ENCODE data around the gene NCK2. TPM values are rescaled to one million over a fixed set of nuclear protein-coding genes. Genes with fewer than 3 reads are reported as not detected.
A peak's percentile ranks its signal among the peaks of the same experiment; 100 is the strongest.

NCK2 gene
- total RNA-seq: 10 to 100 TPM; 71.6 to 79.1 (median 73.5) TPM

- H3K9me3 Mint-ChIP-seq: peaks cover 3% of the 10 kb centered on the region
- ATAC-seq (peak; percentile 6), DNase-seq (peak; percentile 22)
- H3K4me1 Mint-ChIP-seq (ENCODE audit: low read depth): peaks cover 83% of the 10 kb centered on the region
- peak within 1 kb of the TSS; percentile 97 for H3K4me3 Mint-ChIP-seq
- no peaks in the 10 kb centered on the region for H3K27me3 Mint-ChIP-seq (ENCODE audit: low read depth)
- H3K36me3 Mint-ChIP-seq (ENCODE audit: insufficient read depth): peaks cover 15% of the 10 kb centered on the region
Measured at GRCh38 chr2:105744909-105745853, at the start of gene NCK2. TSS of gene NCK2 (plus strand) at chr2:105744912. CDS start at chr2:105855064, 110,152 bp downstream.

DNA sequence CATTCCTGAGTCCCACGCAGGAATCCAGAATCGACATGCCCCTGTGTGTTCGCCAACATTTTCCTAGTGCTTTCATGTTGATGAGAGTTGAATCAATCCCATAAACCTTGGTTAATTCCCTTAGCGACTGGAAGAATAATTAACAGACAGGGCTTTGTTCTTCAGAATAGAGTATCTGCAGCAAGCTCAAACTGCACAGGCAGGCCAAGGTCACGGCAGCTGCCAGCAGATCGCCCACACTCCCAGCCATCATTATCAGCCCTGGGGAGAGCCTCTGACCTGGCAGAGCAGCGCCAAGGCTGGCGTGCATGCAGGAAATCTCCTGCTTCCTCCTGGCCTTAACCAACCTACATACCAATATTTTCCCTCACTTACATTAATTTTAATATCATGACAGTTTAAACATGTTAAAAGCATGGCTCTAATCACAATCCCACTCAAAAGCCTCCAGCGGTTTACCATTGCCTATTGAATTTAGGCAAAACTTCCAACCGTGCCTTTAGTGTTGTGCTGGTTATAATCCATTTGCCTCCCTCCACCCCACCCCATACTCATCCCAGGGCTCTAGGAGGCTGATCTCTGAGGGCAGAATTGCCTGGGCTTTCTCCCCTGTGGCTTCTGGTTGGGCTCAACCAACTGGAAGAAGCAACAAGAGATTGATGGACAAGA, 46.8 kb upstream of the NCK2 start:
- no peak for ATAC-seq
- Mint-ChIP-seq H3K36me3 (ENCODE audit: insufficient read depth) (no peaks in the 10 kb centered on the region), H3K9me3 (no peaks in the 10 kb centered on the region), H3K4me1 (ENCODE audit: low read depth) (no peaks in the 10 kb centered on the region), H3K4me3 (no peak overlapping the region), H3K27me3 (ENCODE audit: low read depth) (peaks cover 4% of the 10 kb centered on the region)
- no peak for DNase-seq

DNA sequence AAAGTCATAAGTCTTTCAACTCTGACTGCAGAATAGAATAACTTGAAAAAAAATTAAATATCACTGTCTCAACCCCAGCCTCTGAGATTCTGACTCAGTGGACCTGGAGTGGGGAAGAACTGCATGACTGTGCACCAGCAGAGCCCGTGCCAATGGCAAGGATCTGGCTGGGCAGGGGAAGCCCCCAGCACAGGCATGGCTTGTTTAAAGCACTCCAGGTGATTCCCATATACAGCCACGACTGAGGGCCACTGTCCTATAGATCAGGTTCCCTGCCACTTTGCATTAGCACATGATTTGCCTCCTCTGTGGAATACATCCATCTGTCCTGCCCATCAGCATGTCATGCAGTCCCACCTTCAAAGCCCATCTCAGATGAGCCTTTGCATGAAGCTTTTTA, 45.9 kb upstream of the NCK2 start:
- Mint-ChIP-seq H3K27me3 (ENCODE audit: low read depth) (peaks cover 4% of the 10 kb centered on the region), H3K4me1 (ENCODE audit: low read depth) (no peaks in the 10 kb centered on the region), H3K9me3 (no peaks in the 10 kb centered on the region), H3K4me3 (no peak overlapping the region), H3K36me3 (ENCODE audit: insufficient read depth) (no peaks in the 10 kb centered on the region)
- ATAC-seq (no peak), DNase-seq (no peak)

- no peaks in the 10 kb centered on the region for H3K36me3 Mint-ChIP-seq (ENCODE audit: insufficient read depth)
- H3K9me3 Mint-ChIP-seq: no peaks in the 10 kb centered on the region
- DNase-seq (no peak), ATAC-seq (no peak)
- no peak overlapping the region for H3K4me3 Mint-ChIP-seq
- no peaks in the 10 kb centered on the region for H3K4me1 Mint-ChIP-seq (ENCODE audit: low read depth)
- peaks cover 4% of the 10 kb centered on the region for H3K27me3 Mint-ChIP-seq (ENCODE audit: low read depth)
Measured at GRCh38 chr2:105701042-105701441, 43.7 kb upstream of the NCK2 start.

- Mint-ChIP-seq H3K9me3 (no peaks in the 10 kb centered on the region), H3K4me3 (no peak overlapping the region), H3K4me1 (ENCODE audit: low read depth) (no peaks in the 10 kb centered on the region), H3K27me3 (ENCODE audit: low read depth) (peaks cover 4% of the 10 kb centered on the region), H3K36me3 (ENCODE audit: insufficient read depth) (no peaks in the 10 kb centered on the region)
- ATAC-seq (no peak), DNase-seq (no peak)
Measured at GRCh38 chr2:105708697-105709096, 36.0 kb upstream of the NCK2 start.

DNA sequence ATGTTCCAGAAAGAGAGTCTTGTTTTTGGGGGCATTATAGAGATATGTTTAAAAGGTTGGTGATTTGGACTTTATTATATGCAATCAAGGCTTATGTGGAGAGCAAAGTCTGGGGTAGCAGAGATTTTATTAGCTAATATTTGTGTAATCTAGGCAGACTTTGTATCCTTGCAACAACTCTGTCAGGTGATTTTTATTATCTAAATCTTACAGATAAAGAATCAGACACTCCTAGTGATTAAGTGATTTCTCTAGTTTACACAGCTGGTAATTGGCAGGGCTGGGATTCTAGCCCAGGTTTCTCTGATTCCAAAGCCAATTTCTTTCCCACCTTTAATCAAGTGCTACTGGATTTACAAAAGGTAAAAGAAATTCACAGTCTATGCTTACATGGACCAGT, 33.3 kb upstream of the NCK2 start:
- no peak for DNase-seq
- Mint-ChIP-seq H3K27me3 (ENCODE audit: low read depth) (peaks cover 8% of the 10 kb centered on the region), H3K4me3 (no peak overlapping the region), H3K4me1 (ENCODE audit: low read depth) (no peaks in the 10 kb centered on the region), H3K9me3 (no peaks in the 10 kb centered on the region), H3K36me3 (ENCODE audit: insufficient read depth) (no peaks in the 10 kb centered on the region)
- no peak for ATAC-seq

DNA sequence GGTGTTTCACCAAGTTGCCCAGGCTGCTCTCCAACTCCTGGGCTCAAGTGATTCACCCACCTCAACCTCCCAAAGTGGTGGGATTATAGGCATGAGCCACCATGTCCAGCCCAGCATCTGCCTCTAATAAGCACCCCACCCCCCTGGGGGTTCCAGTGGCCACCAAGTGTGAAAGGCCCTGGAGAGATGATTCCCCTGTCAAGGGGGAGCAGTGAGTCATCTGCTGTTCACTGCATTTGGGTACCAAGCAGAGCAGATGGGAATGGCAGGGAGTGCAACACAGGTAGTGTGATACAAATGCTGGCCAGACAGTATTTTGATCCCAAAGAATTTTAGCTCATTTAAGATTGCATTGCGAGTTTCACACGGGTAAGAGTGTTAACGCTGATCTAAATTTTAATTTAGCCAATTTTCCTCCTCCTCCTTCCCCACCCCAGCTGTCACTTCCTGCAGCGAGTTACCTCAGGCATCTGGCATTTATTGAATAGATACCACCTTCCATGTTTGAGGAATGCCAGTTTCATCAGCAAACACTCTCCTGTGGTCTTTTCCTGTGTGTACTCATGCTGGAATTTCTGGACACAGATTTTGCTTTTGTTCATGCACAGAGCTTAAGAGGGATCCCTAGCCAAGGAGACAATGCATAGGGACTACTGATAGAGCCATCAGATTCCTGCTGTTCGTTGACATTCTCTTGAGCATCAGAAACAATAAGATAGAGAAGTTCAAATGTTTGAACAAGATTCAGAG, 32.4 kb upstream of the NCK2 start:
- peaks cover 8% of the 10 kb centered on the region for H3K27me3 Mint-ChIP-seq (ENCODE audit: low read depth)
- no peaks in the 10 kb centered on the region for H3K36me3 Mint-ChIP-seq (ENCODE audit: insufficient read depth)
- no peak for DNase-seq
- no peak overlapping the region for H3K4me3 Mint-ChIP-seq
- H3K9me3 Mint-ChIP-seq: no peaks in the 10 kb centered on the region
- no peak for ATAC-seq
- no peaks in the 10 kb centered on the region for H3K4me1 Mint-ChIP-seq (ENCODE audit: low read depth)

GRCh38 chr2:105712981-105713596, 31.6 kb upstream of the NCK2 start:
- ATAC-seq (no peak), DNase-seq (no peak)
- Mint-ChIP-seq H3K36me3 (ENCODE audit: insufficient read depth) (no peaks in the 10 kb centered on the region), H3K9me3 (no peaks in the 10 kb centered on the region), H3K4me3 (no peak overlapping the region), H3K4me1 (ENCODE audit: low read depth) (no peaks in the 10 kb centered on the region), H3K27me3 (ENCODE audit: low read depth) (peaks cover 8% of the 10 kb centered on the region)

DNA sequence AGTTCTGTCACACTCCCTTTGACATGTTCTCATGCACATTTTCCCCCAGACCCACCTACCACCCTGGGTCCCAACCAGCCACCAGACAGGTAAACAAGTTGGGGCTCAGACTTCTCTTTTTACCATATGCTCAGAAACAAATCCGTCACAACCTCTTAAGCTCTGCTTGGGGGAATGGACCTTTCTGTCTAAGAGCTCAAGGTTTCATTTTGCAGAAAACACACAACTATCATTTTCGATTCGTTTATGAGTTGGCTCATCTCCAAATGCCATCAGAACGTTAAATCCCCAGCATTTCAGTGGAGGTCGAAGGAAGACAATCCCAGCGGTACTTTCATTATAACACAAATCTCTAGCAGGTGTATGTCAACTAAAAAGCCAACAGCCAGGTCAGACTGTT, 30.6 kb upstream of the NCK2 start:
- Mint-ChIP-seq H3K9me3 (no peaks in the 10 kb centered on the region), H3K4me1 (ENCODE audit: low read depth) (no peaks in the 10 kb centered on the region), H3K27me3 (ENCODE audit: low read depth) (peaks cover 10% of the 10 kb centered on the region), H3K4me3 (no peak overlapping the region), H3K36me3 (ENCODE audit: insufficient read depth) (no peaks in the 10 kb centered on the region)
- DNase-seq (no peak), ATAC-seq (no peak)

GRCh38 chr2:105718846-105719481, 25.7 kb upstream of the NCK2 start:
- Mint-ChIP-seq H3K4me1 (ENCODE audit: low read depth) (peaks cover 5% of the 10 kb centered on the region), H3K9me3 (no peaks in the 10 kb centered on the region), H3K27me3 (ENCODE audit: low read depth) (peaks cover 7% of the 10 kb centered on the region), H3K4me3 (no peak overlapping the region), H3K36me3 (ENCODE audit: insufficient read depth) (no peaks in the 10 kb centered on the region)
- no peak for DNase-seq
- no peak for ATAC-seq

GRCh38 chr2:105721991-105722511, 22.7 kb upstream of the NCK2 start:
- Mint-ChIP-seq H3K4me1 (ENCODE audit: low read depth) (peaks cover 5% of the 10 kb centered on the region), H3K9me3 (peaks cover 6% of the 10 kb centered on the region), H3K27me3 (ENCODE audit: low read depth) (peaks cover 3% of the 10 kb centered on the region), H3K36me3 (ENCODE audit: insufficient read depth) (no peaks in the 10 kb centered on the region), H3K4me3 (no peak overlapping the region)
- peak in 1 of 2 donors; percentile 35 for ATAC-seq
- DNase-seq: no peak

DNA sequence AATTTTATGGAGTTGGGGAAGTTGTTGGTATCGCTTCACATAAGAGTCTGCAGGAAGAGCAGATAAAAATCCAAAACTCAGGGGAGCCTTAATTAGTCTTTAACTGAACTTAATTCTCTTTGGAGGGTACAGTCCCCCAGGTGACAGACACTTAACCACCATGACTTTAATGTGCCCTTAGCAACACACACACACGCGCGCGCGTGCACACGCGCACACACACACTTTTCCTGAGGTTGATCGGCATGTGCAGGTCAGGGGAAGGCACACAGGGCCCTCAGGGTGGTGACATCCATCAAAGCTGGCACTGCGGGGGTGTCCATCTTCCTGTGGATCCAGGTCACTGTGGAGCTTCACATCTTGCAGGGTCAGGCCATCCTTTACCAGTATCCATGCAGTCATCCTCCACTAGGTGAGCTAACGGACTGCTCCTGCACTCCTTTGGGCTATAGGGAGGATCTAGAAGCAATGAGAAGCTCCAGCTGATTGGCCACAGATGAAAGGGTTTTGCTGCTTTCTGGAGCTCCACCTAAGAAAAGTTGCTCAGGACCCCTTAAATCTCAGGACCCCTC, 21.9 kb upstream of the NCK2 start:
- DNase-seq: no peak
- Mint-ChIP-seq H3K9me3 (peaks cover 11% of the 10 kb centered on the region), H3K4me1 (ENCODE audit: low read depth) (peaks cover 5% of the 10 kb centered on the region), H3K4me3 (no peak overlapping the region), H3K27me3 (ENCODE audit: low read depth) (peaks cover 3% of the 10 kb centered on the region), H3K36me3 (ENCODE audit: insufficient read depth) (no peaks in the 10 kb centered on the region)
- ATAC-seq: no peak

- Mint-ChIP-seq H3K4me3 (no peak overlapping the region), H3K4me1 (ENCODE audit: low read depth) (peaks cover 5% of the 10 kb centered on the region), H3K9me3 (peaks cover 11% of the 10 kb centered on the region), H3K27me3 (ENCODE audit: low read depth) (peaks cover 3% of the 10 kb centered on the region), H3K36me3 (ENCODE audit: insufficient read depth) (no peaks in the 10 kb centered on the region)
- DNase-seq: no peak
- no peak for ATAC-seq
Measured at GRCh38 chr2:105723431-105723830, 21.3 kb upstream of the NCK2 start.

Measured in activated T-cell treated with anti-CD3 and anti-CD28 coated beads, Interleukin-2, amount 50 U/mL, for 4 hours (primary cell).